Lower lobe of right lung (tissue), 2 donors: ENCODE results near the gene ATAT1. TPM values are rescaled to one million over a fixed set of nuclear protein-coding genes. Genes with fewer than 3 reads are reported as not detected.

Source experiments
- ATAC-seq, 2 donors: fragments of 200-7000 bp; cut with Tn5 transposase; one replicate each; pipeline ENCODE4 v1.9.1; 2020 to 2022; ENCODE audit warnings: mild to moderate bottlenecking in 2 of 2, moderate library complexity in 2 of 2
- DNase-seq: peaks from one replicate; pipeline ENCODE4 v3.0.0-alpha.2; 2020
- H3K27ac ChIP-seq: fragments of 200-600 bp; one replicate; pipeline ENCODE4 v1.8.0; 2022
- H3K27me3 ChIP-seq: fragments of 200-600 bp; one replicate; pipeline ENCODE4 v1.8.0; 2022; ENCODE audit warnings: low read depth
- H3K36me3 ChIP-seq: fragments of 200-600 bp; one replicate; pipeline ENCODE4 v1.8.0; 2022; ENCODE audit warnings: mild to moderate bottlenecking
- H3K4me1 ChIP-seq: fragments of 200-600 bp; one replicate; pipeline ENCODE4 v1.8.0; 2022
- H3K4me3 ChIP-seq: fragments of 200-600 bp; one replicate; pipeline ENCODE4 v1.8.0; 2022; ENCODE audit warnings: mild to moderate bottlenecking
- H3K9me3 ChIP-seq: fragments of 200-600 bp; one replicate; pipeline ENCODE4 v1.8.0; 2022
- CTCF ChIP-seq: fragments of 200-600 bp; IDR thresholded peaks from one replicate; pipeline ENCODE4 v1.8.0; 2022; ENCODE audit warnings: antibody characterized with exemption, mild to moderate bottlenecking
- intact Hi-C: fragments of 100-400 bp; cut with DNase I; formaldehyde crosslinking; loops from one replicate; pipeline ENCODE4 v1.11.0; 2022
- total RNA-seq: library from RNA; stranded (reverse); fragmentation: NEBNext Ultra II Directional; extraction: Animal tissue kit (Norgen Biotek cat#: 25700); gene quantifications from one replicate; pipeline ENCODE4 v1.2.1, GENCODE V29; 2021
- donor health status: DM: no; HTN: yes; CAD: no; lungs with severe emphysema.

The ATAT1 gene
- total RNA-seq, 1 donor from 2014 or later, result 8.9 TPM

- no peaks in the 10 kb centered on the region for H3K9me3 ChIP-seq
- peak within 1 kb of the TSS; percentile 95 for H3K4me3 ChIP-seq
- ATAC-seq (peak; percentile 95 to 96), DNase-seq (peak; percentile 97)
- H3K27me3 ChIP-seq, result no peaks in the 10 kb centered on the region
- H3K27ac ChIP-seq, result peak within 1 kb of the TSS; percentile 89
- TF ChIP-seq CTCF, result no peak
- intact Hi-C loops, result no loop called here
- peaks cover 16% of the 10 kb centered on the region for H3K4me1 ChIP-seq
- H3K36me3 ChIP-seq, result peaks cover 34% of the 10 kb centered on the region
Measured at GRCh38 chr6:30646450-30647241, 20.0 kb downstream of the ATAT1 start, which contains the start of gene C6orf136. Gene C6orf136 (plus strand): TSS chr6:30647133. CDS start chr6:30647232, 99 bp downstream.

GRCh38 chr6:30647242-30648116 lies 20.8 kb downstream of the ATAT1 start:
- TF ChIP-seq CTCF, result no peak
- Histone ChIP-seq H3K27me3 (no peaks in the 10 kb centered on the region), H3K4me3 (peak overlapping the region; percentile 95), H3K36me3 (peaks cover 36% of the 10 kb centered on the region), H3K4me1 (peaks cover 16% of the 10 kb centered on the region), H3K27ac (peak overlapping the region; percentile 89), H3K9me3 (no peaks in the 10 kb centered on the region)
- ATAC-seq (peak; percentile 92 to 93), DNase-seq (peak; percentile 89)
- intact Hi-C loops, result no loop called here

GRCh38 chr6:30651143-30651542 lies 24.5 kb downstream of the ATAT1 start:
- Histone ChIP-seq H3K36me3 (peaks cover 54% of the 10 kb centered on the region), H3K4me3 (no peak overlapping the region), H3K4me1 (peaks cover 14% of the 10 kb centered on the region), H3K27ac (no peak overlapping the region), H3K9me3 (no peaks in the 10 kb centered on the region), H3K27me3 (no peaks in the 10 kb centered on the region)
- no peak for DNase-seq
- TF ChIP-seq CTCF, result no peak
- intact Hi-C loops, result no loop called here
- ATAC-seq, result no peak

GRCh38 chr6:30654798-30655742 lies 28.4 kb downstream of the ATAT1 start:
- no peak for TF ChIP-seq CTCF
- intact Hi-C loops, result no loop called here
- ATAC-seq (no peak), DNase-seq (no peak)
- H3K27ac ChIP-seq, result no peak overlapping the region
- H3K27me3 ChIP-seq, result no peaks in the 10 kb centered on the region
- H3K4me1 ChIP-seq, result no peaks in the 10 kb centered on the region
- H3K4me3 ChIP-seq, result no peak overlapping the region
- H3K36me3 ChIP-seq, result peaks cover 94% of the 10 kb centered on the region
- H3K9me3 ChIP-seq, result no peaks in the 10 kb centered on the region

- ATAC-seq (no peak), DNase-seq (no peak)
- intact Hi-C loops, result no loop called here
- Histone ChIP-seq H3K36me3 (peaks cover 100% of the 10 kb centered on the region), H3K27ac (no peak overlapping the region), H3K27me3 (no peaks in the 10 kb centered on the region), H3K9me3 (no peaks in the 10 kb centered on the region), H3K4me1 (no peaks in the 10 kb centered on the region), H3K4me3 (no peak overlapping the region)
- TF ChIP-seq CTCF, result no peak
Measured at GRCh38 chr6:30655743-30656094, 29.0 kb downstream of the ATAT1 start.
